HG03097 (cell line): ENCODE results near the gene SDK2.

Source experiments
- ATAC-seq: cut with Tn5 transposase; IDR thresholded peaks from one replicate; pipeline ENCODE4 v1.9.1; 2021; ENCODE audit not compliant: unreplicated experiment, low FRiP score

The SDK2 gene

DNA sequence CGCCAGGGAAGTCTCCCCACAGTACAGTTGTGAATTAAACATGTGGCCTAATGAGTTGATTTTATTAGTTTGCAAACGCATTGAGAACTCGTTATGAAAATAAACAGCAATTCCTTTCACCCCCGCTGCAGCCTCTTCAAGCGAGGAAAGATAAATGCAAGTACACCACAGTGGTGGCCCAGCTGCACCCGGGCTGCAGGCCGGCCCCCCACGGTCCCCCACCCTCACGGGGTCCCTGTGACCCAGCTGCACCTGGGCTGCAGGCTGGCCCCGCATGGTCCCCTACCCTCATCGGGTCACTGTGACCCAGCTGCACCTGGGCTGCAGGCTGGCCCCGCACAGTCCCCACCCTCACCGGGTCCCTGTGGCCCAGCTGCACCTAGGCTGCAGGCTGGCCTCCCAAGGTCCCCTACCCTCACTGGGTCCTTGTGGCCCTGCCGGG lies 32.2 kb downstream of the SDK2 start:
- ATAC-seq = no peak

DNA sequence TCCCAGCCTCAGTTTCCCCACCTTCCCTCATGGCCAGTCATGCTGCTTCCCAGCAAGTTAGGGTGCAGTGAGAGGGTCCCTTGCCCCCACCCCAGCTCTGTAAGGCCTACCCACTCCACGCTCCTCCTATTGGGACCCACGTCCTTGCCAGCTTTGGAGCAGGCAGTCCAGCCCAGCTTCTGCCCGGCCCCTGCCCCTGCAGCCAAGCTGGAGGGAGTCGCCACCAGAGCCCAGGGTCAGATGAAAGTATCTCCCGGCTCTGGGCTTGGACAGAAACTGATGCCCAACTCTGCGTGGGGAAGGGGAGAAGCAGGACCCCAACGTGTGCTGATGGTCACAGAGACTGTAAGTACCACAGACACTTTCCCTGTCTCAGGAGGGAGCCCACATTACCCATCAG lies 32.6 kb downstream of the SDK2 start:
- ATAC-seq = no peak

DNA sequence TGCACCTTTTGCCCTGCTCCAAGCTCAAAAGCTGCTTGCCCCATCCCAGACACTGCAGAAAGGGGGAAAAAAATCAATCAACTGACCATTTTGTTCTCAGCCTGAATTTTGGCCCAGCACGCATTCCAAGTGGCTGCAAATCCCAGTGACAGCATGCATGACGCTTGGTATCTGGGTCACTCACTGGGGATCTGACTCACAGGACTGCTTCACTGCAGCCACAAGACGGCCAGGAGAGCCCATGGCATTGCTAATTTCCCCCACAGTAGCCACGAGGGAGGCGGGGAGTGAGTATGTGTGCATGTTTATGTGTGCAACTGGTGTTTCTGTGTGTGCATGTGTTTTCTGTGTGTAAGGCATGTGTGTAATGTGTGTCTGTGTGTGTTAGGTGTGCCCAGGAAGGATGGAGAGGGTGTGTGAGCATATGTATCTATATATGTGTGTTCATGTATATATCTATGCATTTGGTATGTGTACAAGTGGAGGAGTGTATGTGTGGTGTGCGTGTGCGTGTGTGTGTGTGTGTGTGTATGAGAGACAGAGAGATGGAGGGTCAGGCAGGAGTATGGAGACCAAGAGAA lies 33.8 kb downstream of the SDK2 start:
- ATAC-seq = no peak

DNA sequence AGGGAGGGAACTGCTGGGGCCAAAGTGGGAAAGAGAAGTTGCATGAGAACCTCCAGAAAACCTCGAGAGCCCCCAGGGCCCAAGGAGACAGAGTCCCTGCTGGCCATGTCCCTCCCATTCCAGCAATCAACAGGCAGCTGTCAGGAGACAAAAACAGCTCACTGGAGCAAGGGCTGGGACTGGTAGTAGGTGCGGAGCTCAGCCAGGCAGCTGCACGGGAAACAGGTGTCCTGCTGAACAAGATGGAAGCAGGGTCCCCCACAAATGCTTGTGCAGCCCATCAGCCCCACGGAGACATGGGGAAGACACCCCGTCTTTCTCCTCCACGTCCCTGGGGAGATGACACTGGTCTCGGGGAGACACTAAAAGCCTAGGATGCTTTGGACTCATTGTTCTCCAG lies 34.5 kb downstream of the SDK2 start:
- no peak for ATAC-seq

DNA sequence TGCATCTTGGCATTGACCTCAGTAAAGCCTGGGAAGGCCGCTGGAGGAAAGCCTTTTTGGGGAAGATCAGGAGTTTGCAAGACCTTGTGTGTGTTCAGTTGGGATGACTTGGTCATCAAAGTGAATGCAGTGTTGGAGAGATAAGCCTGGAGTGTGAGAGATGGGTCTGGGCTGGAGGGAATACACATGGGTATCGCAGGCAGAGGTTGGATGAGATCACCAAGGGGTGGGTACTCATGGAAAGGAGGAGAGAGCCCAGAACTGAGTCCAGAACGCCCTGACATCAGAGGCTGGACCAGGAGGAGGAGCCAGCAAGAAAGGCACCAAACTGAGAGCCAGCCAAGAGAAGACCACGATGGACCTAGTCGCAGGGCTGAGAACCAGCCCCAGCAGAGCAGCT lies 35.2 kb downstream of the SDK2 start:
- no peak for ATAC-seq

DNA sequence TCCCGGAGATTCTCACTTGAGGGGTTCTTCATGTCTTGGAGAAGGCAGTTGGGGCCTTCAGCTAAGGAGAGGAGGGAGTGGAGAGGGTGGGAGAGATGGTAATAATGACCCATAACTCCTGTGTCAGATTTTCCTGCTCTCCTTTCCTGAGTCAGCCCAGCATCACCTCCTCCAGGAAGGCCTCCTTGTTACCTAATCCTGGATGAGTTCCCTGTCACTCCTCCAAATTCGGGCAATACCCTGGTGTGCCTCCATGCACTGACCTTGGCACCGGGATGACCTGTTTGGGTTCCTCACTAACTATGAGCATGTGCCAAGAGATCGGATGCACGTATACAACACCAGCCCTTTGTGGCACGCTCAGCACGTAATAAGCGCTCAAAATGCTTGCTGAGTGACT lies 38.8 kb downstream of the SDK2 start:
- ATAC-seq = no peak

DNA sequence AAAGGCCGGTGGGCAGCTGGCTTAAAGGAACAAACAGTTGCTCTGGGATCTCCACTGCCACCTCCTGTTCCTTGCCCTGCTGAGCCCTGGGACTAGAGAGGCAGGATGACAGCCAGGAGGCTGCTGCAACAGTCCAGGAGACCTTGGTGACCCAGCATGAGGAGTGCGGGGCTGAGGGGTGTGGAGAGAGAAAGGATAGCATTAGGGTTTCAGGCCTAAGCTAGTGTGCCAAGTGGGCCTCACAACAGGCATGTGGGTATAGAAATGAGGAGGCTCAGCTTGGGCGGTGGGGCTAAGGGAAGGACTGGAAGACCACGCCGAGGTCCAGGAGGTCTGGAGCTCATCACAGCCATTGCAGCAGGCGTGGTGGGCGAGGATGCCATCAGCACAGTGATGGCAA lies 39.8 kb downstream of the SDK2 start:
- ATAC-seq = no peak

DNA sequence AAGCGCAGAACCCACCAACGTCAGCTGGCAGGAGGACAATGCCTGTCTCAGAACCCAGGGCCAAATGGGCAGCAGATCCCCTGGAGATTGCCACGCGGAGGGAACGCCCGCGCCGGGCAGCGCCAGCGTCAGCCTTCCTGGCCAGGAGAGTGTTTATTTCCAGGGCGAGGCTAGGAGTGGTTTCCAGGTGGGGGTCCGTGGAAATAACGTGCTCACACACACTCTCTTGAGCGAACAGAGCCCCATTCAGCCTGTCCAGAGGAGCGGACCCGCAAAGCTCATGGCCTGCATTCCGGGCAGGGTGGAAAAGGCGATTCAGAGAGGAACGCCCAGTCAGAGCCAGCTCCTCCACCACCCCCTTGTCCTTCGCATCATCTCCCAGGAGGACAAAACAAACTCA lies 40.3 kb downstream of the SDK2 start:
- no peak for ATAC-seq

DNA sequence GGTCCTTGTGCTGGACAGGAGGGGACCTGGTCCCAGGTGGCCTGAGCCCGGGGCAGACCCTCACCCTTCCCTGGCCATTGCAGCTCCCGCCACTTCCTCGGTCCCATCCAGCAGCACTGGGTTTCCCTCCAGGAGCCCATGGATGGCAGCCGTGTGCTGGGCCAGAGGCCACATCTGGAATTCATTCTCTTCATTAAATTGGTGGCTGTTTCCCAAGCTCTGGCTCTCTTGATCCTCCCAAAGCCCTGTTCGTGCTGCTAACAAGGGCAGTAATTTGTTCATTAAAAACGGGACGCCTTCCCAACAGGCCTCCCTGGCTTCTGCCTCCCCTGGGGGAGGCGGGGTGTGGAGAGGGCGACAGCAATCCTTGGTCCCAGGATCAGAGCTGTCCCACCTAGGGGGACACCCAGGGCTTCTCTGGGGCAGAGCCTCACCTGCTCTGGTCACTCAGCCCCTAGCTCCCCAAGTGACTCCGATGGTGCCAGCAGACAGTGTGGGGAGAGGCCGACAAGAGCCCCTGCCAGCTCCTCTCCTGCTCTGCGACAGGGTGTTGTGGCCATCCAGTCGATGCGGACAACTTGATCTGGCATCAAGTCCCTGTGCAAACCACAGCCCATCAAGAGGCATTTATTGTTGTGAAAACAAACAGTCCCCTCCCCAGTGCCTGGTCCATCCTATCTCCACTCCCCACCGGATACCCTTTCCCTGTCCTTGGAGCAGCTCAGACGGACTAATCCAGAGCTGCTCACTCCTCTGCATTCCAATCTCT lies 44.0 kb downstream of the SDK2 start:
- ATAC-seq = no peak

DNA sequence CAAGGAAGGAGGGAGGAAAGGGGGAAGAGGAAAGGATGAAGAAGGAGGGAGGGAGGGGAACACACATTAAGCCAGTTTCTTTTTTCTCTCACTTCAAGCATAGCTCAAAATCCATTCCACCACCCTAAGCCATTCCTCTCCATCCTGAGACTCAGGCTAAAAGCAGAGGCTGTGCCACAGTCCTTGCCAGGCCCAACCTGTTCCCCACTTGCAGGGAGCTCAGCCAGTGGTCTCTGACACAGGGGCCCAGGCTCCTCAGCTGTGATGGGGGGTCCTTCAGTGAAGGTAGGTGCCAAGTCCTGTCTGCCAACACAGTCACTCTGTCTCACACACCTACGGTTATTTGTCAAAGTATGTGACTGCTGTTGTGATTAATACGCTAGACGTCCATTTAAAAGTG lies 44.6 kb downstream of the SDK2 start:
- ATAC-seq = no peak

DNA sequence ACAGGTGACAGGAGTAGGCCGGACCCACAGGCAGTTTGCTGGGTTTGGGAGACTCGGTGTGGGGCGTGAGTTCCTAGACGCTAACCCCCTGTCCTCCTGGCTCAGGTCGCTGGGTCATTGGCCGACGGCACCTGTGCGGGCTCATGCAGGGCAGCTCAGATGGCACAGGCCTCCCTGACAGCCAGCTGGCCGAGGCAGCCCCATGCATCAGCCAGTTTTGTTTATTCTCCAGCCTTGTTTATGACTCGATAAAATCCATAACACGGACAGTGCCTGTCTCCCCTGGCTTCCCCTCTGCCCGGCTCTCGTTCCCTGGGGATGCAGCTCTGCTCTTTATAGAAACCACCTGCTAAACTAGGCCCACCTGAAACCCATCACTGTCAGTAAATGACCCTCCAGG lies 46.0 kb downstream of the SDK2 start:
- ATAC-seq = no peak

DNA sequence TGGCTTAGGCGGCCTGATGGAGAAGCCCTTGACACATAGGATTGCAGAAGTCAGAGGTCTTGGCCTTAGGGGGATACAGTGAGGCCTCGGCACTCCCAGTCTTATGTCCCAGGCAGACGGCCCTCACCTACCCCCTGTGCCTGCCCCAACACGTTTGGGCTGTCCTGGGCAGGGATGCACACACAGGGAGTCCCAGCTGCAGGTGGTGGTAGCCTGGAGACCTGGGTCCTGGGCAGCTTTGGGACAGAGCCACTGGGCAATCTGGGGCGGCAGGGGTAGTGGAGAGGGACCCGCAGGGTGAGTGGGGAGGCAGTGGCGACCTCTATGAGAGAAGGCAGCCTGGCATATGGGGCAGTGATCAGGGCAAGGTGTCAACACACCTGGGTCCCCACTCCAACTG lies 48.3 kb downstream of the SDK2 start:
- no peak for ATAC-seq

DNA sequence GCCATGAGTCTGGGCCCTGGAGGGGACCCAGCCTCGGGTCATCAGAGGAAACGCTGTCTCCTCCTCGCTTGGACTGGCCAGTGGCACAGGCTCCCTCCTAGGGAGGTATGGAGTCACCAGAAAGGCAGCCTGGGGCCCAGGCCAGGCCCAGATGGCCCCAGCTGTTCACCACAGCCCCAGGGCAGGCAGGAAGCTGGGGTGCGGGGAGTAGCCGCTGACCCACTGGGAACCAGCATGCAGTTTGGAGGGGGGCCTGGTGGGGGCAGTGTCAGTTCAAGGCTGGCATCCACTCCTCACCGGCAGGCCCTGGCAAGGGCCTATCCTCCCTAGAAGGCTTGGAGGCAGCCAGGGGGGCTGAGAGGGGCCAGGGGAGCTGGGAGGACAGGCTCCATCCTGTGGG lies 48.8 kb downstream of the SDK2 start:
- no peak for ATAC-seq

DNA sequence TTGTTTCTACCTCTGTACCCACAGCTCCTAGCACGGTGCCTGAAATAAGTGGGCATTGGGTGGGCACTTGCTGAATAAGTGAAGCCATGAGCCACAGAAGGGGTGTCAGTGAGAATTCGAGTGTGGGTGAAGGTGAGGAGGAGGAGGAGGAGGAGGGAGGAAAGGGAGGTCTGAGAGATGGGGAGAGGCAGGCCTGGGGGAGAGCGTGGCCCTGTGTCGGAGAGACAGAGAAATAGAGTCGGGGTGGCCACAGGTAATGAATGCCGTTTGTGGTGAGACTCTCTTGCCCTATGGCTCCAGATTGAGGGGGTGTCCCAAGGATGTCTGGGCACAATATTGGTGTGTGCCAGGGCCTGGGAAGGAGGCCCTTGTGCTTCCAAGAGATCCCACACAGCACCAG lies 49.2 kb downstream of the SDK2 start:
- no peak for ATAC-seq

DNA sequence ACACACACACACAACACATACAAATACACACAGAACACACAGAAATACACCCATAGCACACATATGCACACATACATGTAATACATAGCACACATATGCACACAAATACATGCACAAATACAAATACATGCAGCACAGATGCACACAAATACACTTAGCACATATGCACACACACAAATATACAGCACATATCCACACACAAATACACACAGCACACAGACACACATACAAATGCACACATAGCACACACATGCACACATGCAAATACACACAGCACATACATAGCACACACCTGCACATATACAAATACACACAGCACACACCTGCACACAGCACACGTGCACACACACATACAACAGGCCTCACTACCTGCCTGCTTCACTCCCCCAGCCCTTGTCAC lies 49.6 kb downstream of the SDK2 start:
- ATAC-seq = no peak

DNA sequence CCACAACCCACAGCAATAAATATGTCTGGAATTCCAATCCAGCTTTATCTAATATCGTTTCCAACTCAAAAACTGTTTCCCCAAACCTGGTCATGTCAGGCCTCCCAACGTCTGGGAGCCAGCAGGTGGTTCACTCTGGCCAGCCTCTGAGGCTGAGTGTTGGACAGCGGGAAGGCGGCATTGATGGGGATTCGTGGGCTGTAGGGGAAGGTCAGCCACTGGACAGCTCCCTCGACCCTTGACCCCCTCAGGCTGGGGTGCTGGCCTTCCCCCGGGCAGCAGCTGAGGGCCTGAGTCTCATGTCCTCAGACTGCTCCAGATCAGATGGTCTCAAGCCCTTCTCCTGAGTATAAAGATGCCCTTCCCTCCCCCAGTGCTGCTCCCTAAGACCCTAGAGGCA lies 50.2 kb downstream of the SDK2 start:
- no peak for ATAC-seq

DNA sequence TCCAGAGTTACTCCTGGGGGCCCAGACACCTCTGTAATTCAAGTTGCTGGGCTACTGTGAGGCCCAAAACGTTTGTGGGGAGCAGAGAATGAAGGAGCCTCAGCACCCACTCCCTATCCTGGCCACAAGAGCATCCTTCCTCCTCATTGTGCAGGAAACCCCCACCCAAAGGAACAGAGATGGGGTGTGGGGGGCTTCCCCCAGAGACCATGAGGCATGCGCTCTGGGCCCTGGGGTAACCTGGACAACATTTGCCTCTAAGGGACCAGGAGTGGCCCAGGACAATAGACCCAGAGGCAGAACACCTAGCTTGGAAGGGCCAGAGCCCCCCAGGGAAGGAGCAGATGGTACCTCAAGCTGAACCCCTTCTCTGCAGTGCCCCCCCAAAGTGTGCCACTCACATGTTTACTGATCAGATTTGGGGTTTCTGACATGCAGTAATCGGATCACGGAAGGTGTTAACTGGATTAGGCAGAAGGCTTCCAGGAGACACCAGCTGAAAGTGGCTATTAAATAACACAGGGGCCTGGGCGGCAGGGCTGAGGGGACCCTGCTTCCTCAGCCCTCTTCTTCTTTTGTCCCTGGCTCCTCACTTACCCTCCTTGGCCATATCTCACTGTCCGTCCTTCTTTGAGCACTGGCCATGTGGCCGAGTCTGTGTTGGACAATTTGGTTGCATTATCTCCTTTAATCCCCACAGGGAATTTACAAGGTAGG lies 50.8 kb downstream of the SDK2 start:
- ATAC-seq = no peak

DNA sequence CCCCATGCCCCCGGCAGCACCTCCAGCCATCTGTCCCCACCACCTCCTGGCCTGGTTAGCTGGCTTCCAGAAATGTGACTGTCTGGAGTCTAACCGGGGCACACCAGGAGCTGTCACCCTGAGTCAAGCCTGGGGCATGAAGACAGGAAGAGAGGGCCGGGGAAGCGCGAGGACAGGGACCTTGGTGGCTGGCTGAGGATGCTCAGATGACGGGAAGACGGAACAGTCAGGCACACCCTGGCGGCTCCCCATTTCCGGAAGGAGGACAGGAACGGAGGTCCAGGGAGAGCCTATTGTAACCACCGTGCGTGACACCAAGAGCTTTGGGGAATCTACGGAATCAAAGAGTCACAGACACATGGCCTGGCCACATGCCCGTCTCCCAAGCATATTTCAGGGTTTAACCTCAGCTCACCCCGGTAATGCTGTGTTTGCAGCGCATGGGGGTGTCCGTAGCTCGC lies 51.7 kb downstream of the SDK2 start:
- ATAC-seq = no peak

DNA sequence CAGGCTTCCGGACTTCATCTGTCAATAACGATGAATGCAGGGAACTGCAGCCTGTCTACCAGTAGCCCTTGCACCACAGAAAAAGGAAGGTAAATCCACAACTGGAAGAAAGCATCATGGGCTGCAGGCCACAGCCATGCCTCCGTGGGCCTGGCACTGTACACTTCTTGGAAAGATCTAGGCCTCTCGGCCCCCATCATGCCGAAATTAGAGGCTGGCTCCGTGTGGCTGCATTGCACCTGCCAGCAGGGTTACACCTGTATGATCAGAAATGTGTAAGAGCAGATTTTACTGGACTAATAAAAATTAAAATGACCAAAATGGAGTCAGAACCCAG lies 52.2 kb downstream of the SDK2 start:
- ATAC-seq = no peak

DNA sequence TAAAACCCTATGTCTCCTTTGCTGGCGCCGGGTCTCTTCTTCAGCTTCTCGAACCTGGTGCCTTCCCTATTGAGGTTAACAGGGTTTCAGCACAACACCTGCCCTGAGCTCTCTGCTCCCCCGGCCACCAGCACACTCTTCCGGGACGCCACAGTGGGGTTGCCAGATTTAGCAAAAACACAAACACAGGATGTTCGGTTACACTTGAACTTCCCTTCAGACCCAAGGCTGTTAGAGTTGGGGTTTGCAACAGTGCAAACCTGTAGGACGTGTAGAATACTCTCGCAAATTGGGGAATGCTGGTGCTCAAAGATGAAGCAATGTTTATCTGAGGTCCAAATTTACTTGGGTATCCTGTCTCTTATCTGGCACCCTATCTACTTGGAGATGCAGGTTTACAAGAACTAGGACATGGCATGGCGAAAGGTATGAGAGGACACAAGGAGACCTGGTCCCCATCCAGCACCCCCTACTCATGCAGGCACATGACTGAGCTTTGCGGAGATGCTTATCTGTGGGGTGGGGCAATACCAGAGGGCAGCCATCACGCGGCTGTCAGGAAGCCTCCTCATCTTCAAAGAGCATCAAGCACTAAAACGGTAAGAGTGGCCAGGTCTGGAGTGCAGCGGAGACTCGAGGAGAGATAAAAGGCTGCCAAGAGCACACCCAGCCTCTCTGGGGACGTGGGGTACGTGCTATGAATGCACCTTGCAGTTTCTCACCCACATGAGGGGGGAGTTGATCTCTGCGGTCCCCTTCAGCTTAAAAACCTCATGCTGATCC lies 52.8 kb downstream of the SDK2 start:
- peak; percentile 64 for ATAC-seq

DNA sequence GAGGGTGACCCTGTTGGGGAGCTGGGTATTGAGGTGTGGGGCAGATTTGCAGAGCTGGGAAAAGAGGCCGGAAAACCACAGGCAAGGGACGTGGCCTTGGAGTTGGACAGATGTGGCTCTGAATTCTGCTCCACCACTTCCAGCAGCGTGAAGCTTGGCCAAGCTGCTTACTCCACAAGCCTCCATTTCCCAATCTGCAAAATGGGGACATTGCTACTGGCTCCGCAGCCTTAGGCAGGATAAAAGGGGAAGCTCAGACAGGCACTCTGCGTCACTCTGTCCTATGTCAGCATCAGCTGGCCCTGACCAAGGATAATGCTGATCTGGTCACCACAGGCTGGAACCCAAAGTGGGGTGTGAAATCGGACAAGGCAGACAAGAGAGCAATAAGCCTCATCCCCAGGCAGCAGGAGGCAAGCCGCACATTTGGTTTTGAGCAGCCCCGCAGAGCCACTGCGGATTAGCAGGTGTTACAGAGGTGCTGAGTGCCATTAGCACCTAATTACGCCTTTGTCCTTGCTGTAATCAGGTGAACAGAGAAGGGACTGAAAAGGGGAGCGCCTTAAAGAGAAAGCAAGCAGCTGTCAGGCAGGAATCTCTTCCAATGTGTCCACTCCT lies 54.8 kb downstream of the SDK2 start:
- no peak for ATAC-seq
